GM12873 (cell line): ENCODE measurements around the gene INPP5A.

Experiments
- TF ChIP-seq, protein P1 (sequence below): IDR thresholded peaks from 2 replicates; pipeline ENCODE4 v1.5.1; 2012; ENCODE audit warnings: low read depth, mild to moderate bottlenecking, moderate library complexity, low read length, control low read depth; ENCODE audit not compliant: insufficient read depth; ENCODE audit errors: missing control alignments

The INPP5A gene

DNA sequence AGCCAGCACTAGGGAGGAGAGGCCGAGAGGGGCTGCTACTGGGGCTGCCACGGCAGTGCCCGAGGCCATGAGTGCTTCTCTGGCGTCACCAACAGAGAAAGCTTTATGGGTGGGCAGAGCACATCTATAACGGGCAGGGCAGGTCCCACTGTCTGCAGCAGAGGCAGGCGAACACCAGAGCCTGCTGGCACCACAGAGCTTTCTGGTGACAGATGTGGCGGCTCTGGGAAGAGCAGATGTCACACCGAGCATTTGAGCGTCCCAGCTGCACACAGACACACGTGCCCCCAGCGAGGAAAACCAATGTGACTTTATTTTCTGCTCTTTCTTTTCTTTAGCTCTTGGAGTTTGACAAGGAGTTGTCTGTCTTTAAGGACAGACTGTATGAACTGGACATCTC lies 227.8 kb downstream of the INPP5A start:
- TF ChIP-seq, protein P1, sequence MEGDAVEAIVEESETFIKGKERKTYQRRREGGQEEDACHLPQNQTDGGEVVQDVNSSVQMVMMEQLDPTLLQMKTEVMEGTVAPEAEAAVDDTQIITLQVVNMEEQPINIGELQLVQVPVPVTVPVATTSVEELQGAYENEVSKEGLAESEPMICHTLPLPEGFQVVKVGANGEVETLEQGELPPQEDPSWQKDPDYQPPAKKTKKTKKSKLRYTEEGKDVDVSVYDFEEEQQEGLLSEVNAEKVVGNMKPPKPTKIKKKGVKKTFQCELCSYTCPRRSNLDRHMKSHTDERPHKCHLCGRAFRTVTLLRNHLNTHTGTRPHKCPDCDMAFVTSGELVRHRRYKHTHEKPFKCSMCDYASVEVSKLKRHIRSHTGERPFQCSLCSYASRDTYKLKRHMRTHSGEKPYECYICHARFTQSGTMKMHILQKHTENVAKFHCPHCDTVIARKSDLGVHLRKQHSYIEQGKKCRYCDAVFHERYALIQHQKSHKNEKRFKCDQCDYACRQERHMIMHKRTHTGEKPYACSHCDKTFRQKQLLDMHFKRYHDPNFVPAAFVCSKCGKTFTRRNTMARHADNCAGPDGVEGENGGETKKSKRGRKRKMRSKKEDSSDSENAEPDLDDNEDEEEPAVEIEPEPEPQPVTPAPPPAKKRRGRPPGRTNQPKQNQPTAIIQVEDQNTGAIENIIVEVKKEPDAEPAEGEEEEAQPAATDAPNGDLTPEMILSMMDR, result no peak

DNA sequence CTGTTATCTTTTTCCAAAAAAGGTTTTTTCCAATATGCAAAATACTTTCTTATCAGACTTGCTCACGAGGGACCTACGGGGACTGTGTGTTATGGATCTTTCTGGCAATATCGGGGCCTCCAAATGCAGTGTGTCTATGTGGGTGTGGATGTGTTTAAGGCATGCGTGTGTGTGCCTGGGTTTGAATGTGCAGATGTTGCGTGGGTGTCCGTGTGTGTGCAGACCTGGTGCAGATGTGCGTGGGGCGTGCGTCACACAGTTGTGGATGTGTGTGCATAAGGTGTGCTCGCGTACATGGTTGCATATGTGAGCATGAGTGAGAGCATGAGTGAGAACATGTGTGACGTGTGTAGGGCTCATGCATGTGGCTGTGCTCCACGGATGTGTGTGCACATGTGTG lies 228.7 kb downstream of the INPP5A start:
- TF ChIP-seq, protein P1, result no peak

DNA sequence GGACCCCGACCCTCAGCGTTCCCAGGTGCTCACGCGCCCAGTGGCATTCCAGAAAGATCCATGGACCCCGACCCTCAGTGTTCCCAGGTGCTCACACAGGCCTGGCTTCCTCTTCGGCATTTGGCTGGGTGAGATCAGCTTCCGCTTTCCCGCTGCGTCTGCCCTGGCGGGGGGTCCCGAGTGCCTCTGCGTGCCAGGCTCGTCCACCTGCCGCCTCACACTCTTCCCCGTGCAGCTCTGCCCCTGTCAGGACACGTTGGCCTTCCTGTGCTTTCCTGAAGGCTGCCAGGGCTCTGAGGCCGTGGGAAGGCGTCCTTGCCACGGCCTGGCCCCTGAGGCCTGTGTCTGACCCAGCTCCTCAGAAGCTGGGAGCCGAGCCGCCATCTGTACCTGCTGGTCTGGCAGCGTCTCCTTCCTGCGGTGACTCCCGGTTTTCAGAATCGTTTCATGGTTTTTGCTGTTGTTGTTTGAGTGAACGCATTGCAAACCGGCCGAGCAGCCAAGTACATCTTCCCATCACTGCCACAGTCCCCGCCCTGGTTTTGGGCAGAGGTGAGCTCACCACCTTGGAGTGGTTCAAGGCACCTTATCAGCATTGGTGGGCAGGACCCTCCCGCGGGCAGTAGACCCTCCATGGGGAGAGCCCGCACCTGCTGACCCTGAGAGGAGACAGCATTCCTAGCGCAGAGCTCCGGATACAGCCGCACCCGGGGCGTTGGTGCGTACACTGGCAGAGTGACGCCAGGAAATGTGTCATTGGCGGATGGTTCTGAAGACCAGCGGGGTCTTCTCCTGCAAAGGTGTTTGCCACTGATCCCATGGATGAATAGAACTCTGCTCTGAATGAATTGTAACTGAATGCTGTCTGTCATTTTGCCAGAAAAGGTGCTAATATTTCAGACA lies 231.0 kb downstream of the INPP5A start:
- TF ChIP-seq, protein P1, result no peak

DNA sequence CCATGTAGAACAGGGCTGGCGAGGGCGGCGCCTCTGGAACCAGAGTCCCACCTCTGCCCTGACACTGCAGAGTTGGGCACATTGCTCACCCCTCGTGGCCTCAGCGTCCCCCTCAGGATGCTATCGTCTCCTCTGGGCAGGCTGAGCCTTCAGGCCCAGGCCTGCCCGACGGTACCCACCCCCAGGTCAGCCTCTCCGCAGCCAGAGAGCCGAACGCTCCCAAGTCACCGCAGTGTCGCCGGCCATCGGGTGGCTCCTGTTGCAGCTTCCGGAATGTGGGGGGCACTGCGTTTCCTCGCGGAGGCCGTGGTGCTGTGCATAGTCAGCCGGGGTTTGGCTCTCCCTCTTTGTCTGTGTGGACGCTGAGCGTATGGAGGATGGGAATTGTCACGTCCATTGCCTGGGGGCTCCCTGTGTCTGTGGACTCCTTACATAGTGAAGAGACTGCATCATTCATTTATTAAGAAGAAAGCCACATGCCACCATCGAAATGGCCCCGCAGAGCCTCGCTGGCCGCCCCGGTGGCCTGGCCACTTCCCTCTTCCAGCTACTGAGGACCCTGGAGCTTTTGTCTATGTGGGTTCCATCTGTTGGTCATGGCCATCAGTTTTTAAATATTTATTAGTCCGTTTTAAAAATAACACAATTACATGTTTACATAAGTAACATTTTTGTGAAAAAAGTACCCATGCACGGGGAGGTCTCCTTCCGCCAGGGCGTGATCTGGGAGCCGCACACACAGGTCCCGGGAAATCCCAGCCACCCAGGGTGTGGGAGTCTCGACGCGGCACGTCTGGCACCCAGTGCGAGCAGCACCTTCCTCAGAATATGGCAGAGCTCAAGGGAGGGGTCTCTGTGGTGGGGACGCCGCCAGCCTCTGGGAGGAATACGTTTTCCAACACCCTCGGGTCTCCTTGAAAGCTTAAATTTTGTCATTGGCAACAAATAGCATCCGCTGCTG lies 232.8 kb downstream of the INPP5A start:
- TF ChIP-seq, protein P1, result no peak

DNA sequence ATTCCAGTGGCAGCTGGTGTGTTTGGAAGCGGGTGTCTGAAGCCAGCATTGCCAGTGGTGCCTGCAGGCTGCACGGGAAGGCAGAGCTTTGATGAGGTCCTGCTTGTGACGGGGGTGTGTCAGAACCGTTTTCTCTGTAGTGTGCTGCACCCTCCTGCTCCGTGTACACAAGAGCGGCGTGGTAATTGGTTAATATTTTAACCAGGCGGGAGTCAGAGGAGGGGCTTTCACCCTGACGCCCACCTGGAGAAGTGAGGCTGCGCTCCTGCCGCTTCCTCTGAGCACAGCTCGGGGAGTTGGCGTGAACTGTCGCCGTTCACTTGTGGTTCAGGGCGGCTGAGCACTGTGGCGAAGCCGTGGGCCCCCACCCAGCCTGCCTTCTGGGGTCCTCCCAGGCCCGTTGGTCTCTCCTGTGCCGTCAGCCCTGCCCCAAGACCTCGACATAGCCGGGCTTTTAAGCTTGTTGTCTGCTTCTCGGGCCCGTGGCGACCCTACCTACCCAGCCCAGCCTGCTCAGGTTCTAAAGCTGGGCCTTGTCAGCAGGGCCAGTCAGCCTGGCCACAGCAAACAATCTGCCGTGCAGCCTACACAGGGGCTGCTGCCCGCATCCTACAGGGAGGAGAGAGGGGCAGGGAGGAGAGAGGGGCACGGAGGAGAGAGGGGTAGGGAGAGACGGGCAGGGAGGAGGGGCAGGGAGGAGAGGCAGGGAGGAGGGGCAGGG lies 236.8 kb downstream of the INPP5A start:
- TF ChIP-seq, protein P1, result no peak

DNA sequence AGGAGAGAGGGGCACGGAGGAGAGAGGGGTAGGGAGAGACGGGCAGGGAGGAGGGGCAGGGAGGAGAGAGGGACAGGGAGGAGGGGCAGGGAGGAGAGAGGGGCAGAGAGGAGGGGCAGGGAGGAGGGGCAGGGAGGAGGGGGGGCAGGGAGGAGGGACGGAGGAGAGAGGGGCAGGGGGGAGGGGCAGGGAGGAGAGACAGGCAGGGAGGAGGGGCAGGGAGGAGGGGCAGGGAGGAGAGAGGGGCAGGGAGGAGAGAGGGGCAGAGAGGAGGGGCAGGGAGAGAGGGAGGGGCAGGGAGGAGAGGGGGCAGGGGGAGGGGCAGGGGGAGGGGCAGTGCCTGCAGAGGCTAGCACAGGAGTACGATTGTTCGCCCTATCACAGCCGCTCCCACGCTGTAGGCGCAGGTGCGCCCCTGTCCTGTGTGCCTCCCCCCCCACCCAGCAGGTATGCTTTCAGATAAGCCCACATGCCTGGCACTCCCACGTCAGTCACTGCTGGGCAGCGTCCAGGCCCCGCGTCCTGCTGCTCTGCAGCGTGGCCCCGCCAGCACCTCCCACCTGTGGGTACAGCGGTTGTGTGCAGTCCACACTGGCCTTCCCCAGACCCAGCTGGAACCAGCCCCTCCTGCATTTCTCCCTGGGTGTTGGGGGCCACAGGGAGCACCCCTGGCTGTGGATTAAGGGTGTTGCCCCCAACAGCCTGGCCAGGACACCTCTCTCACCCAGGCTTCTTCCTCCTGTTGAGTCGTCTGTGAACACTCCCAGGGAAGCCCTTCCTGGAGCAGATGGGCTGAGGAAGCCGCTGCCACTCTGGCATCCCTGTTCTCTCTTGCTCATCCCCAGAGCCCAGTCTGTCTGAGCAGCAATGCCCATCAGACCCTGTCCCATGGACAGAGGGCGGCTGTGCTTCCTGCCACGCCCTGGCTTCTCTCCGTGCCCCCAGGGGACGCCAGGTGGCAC lies 237.6 kb downstream of the INPP5A start:
- TF ChIP-seq, protein P1, result no peak
